Chondrocyte (in vitro differentiated cells): Measurements from ENCODE around the gene RTN1. TPM values are rescaled to one million over a fixed set of nuclear protein-coding genes. Genes with fewer than 3 reads are reported as not detected.

ENCODE experiments used
- DNase-seq: peaks from one replicate; pipeline ENCODE4 v3.0.0; 2021; ENCODE audit warnings: mixed read lengths, low spot score
- H3K27ac Mint-ChIP-seq: one replicate; pipeline ENCODE4 v1.8.0; 2021; ENCODE audit warnings: mild to moderate bottlenecking, moderate library complexity, mixed read lengths; ENCODE audit not compliant: unreplicated experiment
- H3K27me3 Mint-ChIP-seq: 2 replicates; pipeline ENCODE4 v1.8.0; 2021; ENCODE audit warnings: low read depth, mixed read lengths
- H3K36me3 Mint-ChIP-seq: 2 replicates; pipeline ENCODE4 v1.8.0; 2021; ENCODE audit warnings: low read depth, mixed read lengths
- H3K4me1 Mint-ChIP-seq: 2 replicates; pipeline ENCODE4 v1.8.0; 2021; ENCODE audit warnings: low read depth, mild to moderate bottlenecking, mixed read lengths
- H3K4me3 Mint-ChIP-seq: one replicate; pipeline ENCODE4 v1.8.0; 2021; ENCODE audit warnings: mild to moderate bottlenecking, moderate library complexity, mixed read lengths; ENCODE audit not compliant: unreplicated experiment
- H3K9me3 Mint-ChIP-seq: 2 replicates; pipeline ENCODE4 v1.8.0; 2021; ENCODE audit warnings: low read depth, mixed read lengths
- CTCF ChIP-seq: fragments of 200-600 bp; sonication (generic); IDR thresholded peaks from 2 replicates; pipeline ENCODE4 v1.5.0; 2021; ENCODE audit warnings: antibody characterized with exemption, mild to moderate bottlenecking, moderate library complexity
- total RNA-seq: library from RNA; stranded (reverse); gene quantifications from 3 replicates; pipeline ENCODE4 v1.2.1, GENCODE V29; 2021

The RTN1 gene
- total RNA-seq, 1 donor from 2014 or later, result 0.32 TPM

- no peaks in the 10 kb centered on the region for H3K9me3 Mint-ChIP-seq
- peaks cover 7% of the 10 kb centered on the region for H3K4me1 Mint-ChIP-seq
- H3K36me3 Mint-ChIP-seq, result no peaks in the 10 kb centered on the region
Measured at GRCh38 chr14:59601056-59601455, 269.5 kb downstream of the RTN1 start.

GRCh38 chr14:59600211-59600945 is 270.2 kb downstream of the RTN1 start:
- no peak for TF ChIP-seq CTCF
- H3K27me3 Mint-ChIP-seq, result peaks cover 24% of the 10 kb centered on the region
- DNase-seq, result no peak
- no peaks in the 10 kb centered on the region for H3K36me3 Mint-ChIP-seq
- H3K27ac Mint-ChIP-seq, result no peak overlapping the region
- H3K4me3 Mint-ChIP-seq, result no peak overlapping the region
- no peaks in the 10 kb centered on the region for H3K9me3 Mint-ChIP-seq
- peaks cover 7% of the 10 kb centered on the region for H3K4me1 Mint-ChIP-seq

More at GRCh38 chr14:59601056-59601455, 269.5 kb downstream of the RTN1 start:
- TF ChIP-seq CTCF, result no peak
- DNase-seq, result no peak
- no peak overlapping the region for H3K27ac Mint-ChIP-seq
- peaks cover 24% of the 10 kb centered on the region for H3K27me3 Mint-ChIP-seq
- H3K4me3 Mint-ChIP-seq, result no peak overlapping the region

GRCh38 chr14:59595071-59595470 is 275.5 kb downstream of the RTN1 start:
- Mint-ChIP-seq H3K9me3 (peaks cover 7% of the 10 kb centered on the region), H3K27me3 (peaks cover 27% of the 10 kb centered on the region), H3K4me1 (no peaks in the 10 kb centered on the region), H3K4me3 (no peak overlapping the region), H3K27ac (no peak overlapping the region), H3K36me3 (no peaks in the 10 kb centered on the region)
- TF ChIP-seq CTCF, result no peak
- DNase-seq, result no peak

- Mint-ChIP-seq H3K4me3 (no peak overlapping the region), H3K4me1 (no peaks in the 10 kb centered on the region), H3K27ac (no peak overlapping the region), H3K9me3 (peaks cover 7% of the 10 kb centered on the region), H3K27me3 (peaks cover 9% of the 10 kb centered on the region), H3K36me3 (no peaks in the 10 kb centered on the region)
- no peak for DNase-seq
- no peak for TF ChIP-seq CTCF
Measured at GRCh38 chr14:59591641-59592370, 278.8 kb downstream of the RTN1 start.

GRCh38 chr14:59588101-59588500 is 282.5 kb downstream of the RTN1 start:
- H3K9me3 Mint-ChIP-seq, result peaks cover 7% of the 10 kb centered on the region
- peaks cover 12% of the 10 kb centered on the region for H3K27me3 Mint-ChIP-seq
- no peak for TF ChIP-seq CTCF
- no peak for DNase-seq
- no peak overlapping the region for H3K4me3 Mint-ChIP-seq
- H3K27ac Mint-ChIP-seq, result no peak overlapping the region
- H3K4me1 Mint-ChIP-seq, result no peaks in the 10 kb centered on the region
- H3K36me3 Mint-ChIP-seq, result no peaks in the 10 kb centered on the region
